IMR-90 (cell line): ENCODE measurements around the gene ADCY5. TPM values are rescaled to one million over a fixed set of nuclear protein-coding genes. Genes with fewer than 3 reads are reported as not detected.
A peak's percentile ranks its signal among the peaks of the same experiment; 100 is the strongest.

Experiments
- ATAC-seq: fragments of 200-7000 bp; cut with Tn5 transposase; 2 replicates; pipeline ENCODE4 v1.9.1; 2020; ENCODE audit warnings: low read depth, mild to moderate bottlenecking, moderate library complexity
- BruUV-seq: library from RNA; stranded (reverse); fragments of 400-500 nt; replicated peaks from 2 replicates; lab custom pipeline; 2021; lab: Mats Ljungman, UMichigan
- CTCF ChIA-PET: fragments of 300-600 bp; formaldehyde crosslinking; extraction: SDS; loops from one replicate; lab custom pipeline; 2021; ENCODE audit warnings: antibody characterized with exemption; lab: Yijun Ruan, JAX
- POLR2A ChIA-PET: fragments of 300-600 bp; sonication (Branson Sonifier 250); formaldehyde crosslinking; loops from one replicate; lab custom pipeline; 2022; ENCODE audit warnings: antibody characterized with exemption; ENCODE audit not compliant: unreplicated experiment; lab: Charles Lee
- DNase-seq: peaks from one replicate; pipeline ENCODE4 v3.0.0; 2013
- H2AFZ ChIP-seq: replicated peaks from 2 replicates; pipeline ENCODE3; 2013; ENCODE audit warnings: low read length, mild to moderate bottlenecking; ENCODE audit not compliant: poor library complexity
- H2AK5ac ChIP-seq: 2 replicates; pipeline ENCODE4 v1.6.1; 2013; ENCODE audit warnings: low read depth, low read length, inconsistent platforms
- H2AK9ac ChIP-seq: replicated peaks from 2 replicates; pipeline ENCODE3; 2013; ENCODE audit warnings: mild to moderate bottlenecking, low read depth, low read length, moderate library complexity; ENCODE audit not compliant: poor library complexity
- H2BK120ac ChIP-seq: 2 replicates; pipeline ENCODE4 v1.6.1; 2013; ENCODE audit warnings: low read depth, low read length, inconsistent platforms
- H2BK15ac ChIP-seq: 3 replicates; pipeline ENCODE4 v1.6.1; 2013; ENCODE audit warnings: low read depth, low read length, inconsistent platforms
- H2BK20ac ChIP-seq: 2 replicates; pipeline ENCODE4 v1.6.1; 2013; ENCODE audit warnings: low read depth, mild to moderate bottlenecking, inconsistent platforms, low read length, moderate library complexity
- H2BK5ac ChIP-seq: 2 replicates; pipeline ENCODE4 v1.6.1; 2013; ENCODE audit warnings: mild to moderate bottlenecking, low read depth, low read length, inconsistent platforms; ENCODE audit not compliant: poor library complexity, severe bottlenecking
- H3K14ac ChIP-seq: replicated peaks from 2 replicates; pipeline ENCODE4 v1.6.1; 2013; ENCODE audit warnings: low read depth, low read length, inconsistent platforms
- H3K18ac ChIP-seq: 2 replicates; pipeline ENCODE4 v1.6.1; 2013; ENCODE audit warnings: low read depth, low read length, control low read depth
- H3K23ac ChIP-seq: 2 replicates; pipeline ENCODE4 v1.6.1; 2013; ENCODE audit warnings: low read depth, low read length, inconsistent platforms
- H3K27ac ChIP-seq: 2 replicates; pipeline ENCODE4 v1.5.1; 2013; ENCODE audit warnings: mild to moderate bottlenecking, control low read depth, low read length; ENCODE audit not compliant: insufficient read depth
- H3K27me3 ChIP-seq: 2 replicates; pipeline ENCODE4 v1.6.1; 2013; ENCODE audit warnings: low read length; ENCODE audit not compliant: control insufficient read depth, insufficient read depth
- H3K36me3 ChIP-seq: 2 replicates; pipeline ENCODE4 v1.6.1; 2013; ENCODE audit warnings: low read length, mixed read lengths; ENCODE audit not compliant: control insufficient read depth, insufficient read depth
- H3K4ac ChIP-seq: 2 replicates; pipeline ENCODE4 v1.6.1; 2013; ENCODE audit warnings: low read depth, low read length, inconsistent platforms
- H3K4me1 ChIP-seq: 2 replicates; pipeline ENCODE4 v1.6.1; 2013; ENCODE audit warnings: low read length, mixed read lengths; ENCODE audit not compliant: control insufficient read depth, insufficient read depth
- H3K4me2 ChIP-seq: 2 replicates; pipeline ENCODE4 v1.6.1; 2013; ENCODE audit warnings: low read depth, mild to moderate bottlenecking, control low read depth, low read length, moderate library complexity
- H3K4me3 ChIP-seq: 2 replicates; pipeline ENCODE4 v1.5.1; 2013; ENCODE audit warnings: low read depth, mild to moderate bottlenecking, control low read depth, low read length, moderate library complexity; ENCODE audit not compliant: insufficient read depth
- H3K56ac ChIP-seq: 2 replicates; pipeline ENCODE4 v1.6.1; 2013; ENCODE audit warnings: low read length, inconsistent platforms; ENCODE audit not compliant: insufficient read depth; ENCODE audit errors: extremely low read depth
- H3K79me1 ChIP-seq, 2 experiments: 2 replicates each; pipeline ENCODE4 v1.6.1; 2013; ENCODE audit warnings: low read length in 2 of 2, inconsistent platforms in 1 of 2, low read depth in 1 of 2
- H3K9ac ChIP-seq: 2 replicates; pipeline ENCODE4 v1.6.1; 2013; ENCODE audit warnings: low read depth, low read length, control low read depth
- H3K9me1 ChIP-seq: 2 replicates; pipeline ENCODE4 v1.6.1; 2013; ENCODE audit warnings: low read length, inconsistent platforms; ENCODE audit not compliant: insufficient read depth
- H3K9me3 ChIP-seq: 2 replicates; pipeline ENCODE4 v1.6.1; 2013; ENCODE audit warnings: low read length; ENCODE audit not compliant: control insufficient read depth, insufficient read depth
- H4K20me1 ChIP-seq: 2 replicates; pipeline ENCODE4 v1.6.1; 2013; ENCODE audit warnings: low read length, inconsistent platforms; ENCODE audit not compliant: insufficient read depth
- H4K5ac ChIP-seq: 2 replicates; pipeline ENCODE4 v1.6.1; 2013; ENCODE audit warnings: mild to moderate bottlenecking, low read depth, low read length, control low read depth
- H4K8ac ChIP-seq, 2 experiments: 2 replicates each; pipeline ENCODE4 v1.6.1; 2013; ENCODE audit warnings: low read depth in 2 of 2, low read length in 2 of 2, control low read depth in 1 of 2, inconsistent platforms in 1 of 2
- H4K91ac ChIP-seq: 2 replicates; pipeline ENCODE4 v1.6.1; 2013; ENCODE audit warnings: low read depth, low read length, inconsistent platforms; ENCODE audit not compliant: insufficient read depth
- ELK1 ChIP-seq: fragments of 150-350 bp; IDR thresholded peaks from 2 replicates; pipeline ENCODE4 v1.6.1; 2016; ENCODE audit warnings: low read depth, mild to moderate bottlenecking, low read length, moderate library complexity, borderline replicate concordance
- MXI1 ChIP-seq: IDR thresholded peaks from 2 replicates; pipeline ENCODE4 v1.6.1; 2012; ENCODE audit warnings: low read depth, mild to moderate bottlenecking, low read length, moderate library complexity, borderline replicate concordance
- POLR2A ChIP-seq: IDR thresholded peaks from 2 replicates; pipeline ENCODE4 v1.6.1; 2012; ENCODE audit warnings: mild to moderate bottlenecking, low read depth, low read length
- RCOR1 ChIP-seq: IDR thresholded peaks from 2 replicates; pipeline ENCODE4 v1.6.1; 2012; ENCODE audit warnings: mild to moderate bottlenecking, low read length, improper control_type of control experiment; ENCODE audit not compliant: insufficient replicate concordance
- SMC3 ChIP-seq: fragments of 150-350 bp; IDR thresholded peaks from 2 replicates; pipeline ENCODE4 v1.6.1; 2016; ENCODE audit warnings: low read depth, mild to moderate bottlenecking, antibody characterized with exemption, low read length, moderate library complexity
- USF2 ChIP-seq: fragments of 150-350 bp; IDR thresholded peaks from 2 replicates; pipeline ENCODE4 v1.6.1; 2017; ENCODE audit warnings: mild to moderate bottlenecking, antibody characterized with exemption, low read length, low read depth
- WGBS, 2 experiments: methylation state at CpG; one replicate each; pipeline versions ENCODE4 v1.1.5 to v1.1.7; 2013; ENCODE audit warnings: missing lambda C conversion rate in 2 of 2; ENCODE audit not compliant: insufficient read length in 1 of 2; ENCODE audit errors: extremely low coverage in 2 of 2; 5-methylcytosine and 5-hydroxymethylcytosine counted together
- dilution Hi-C: fragments of 300-500 bp; cut with HindIII; formaldehyde crosslinking; loops from one replicate; pipeline ENCODE4 v1.14.3; 2018; ENCODE audit warnings: low sequenced_read_pairs; ENCODE audit not compliant: unreplicated experiment
- in situ Hi-C: fragments of 300-500 bp; cut with MboI; formaldehyde crosslinking; loops from 3 replicates; pipeline ENCODE4 v1.14.3; 2019; ENCODE audit warnings: low sequenced_read_pairs, inconsistent platforms, mixed read lengths
- intact Hi-C: fragments of 100-400 bp; cut with micrococcal nuclease; formaldehyde crosslinking; loops from 2 replicates; pipeline ENCODE4 v1.10.0; 2022
- polyA plus RNA-seq, 3 experiments: library from polyadenylated mRNA; depleted of rRNA; stranded (reverse); fragments of >200 nt; gene quantifications; 2 replicates each; pipeline ENCODE4 v1.2.3, GENCODE V29; 2012; ENCODE audit warnings: low replicate concordance in 1 of 3
- total RNA-seq: library from RNA; depleted of rRNA; stranded (reverse); fragments of >200 nt; gene quantifications from 2 replicates; pipeline ENCODE4 v1.2.3, GENCODE V29; 2012

The ADCY5 gene
- total and polyA plus RNA-seq, 2 of the 4 experiments (the other 2 are of a cell fraction): 0.14 to 0.18 TPM

GRCh38 chr3:123481722-123482457 lies 33.0 kb upstream of the ADCY5 start:
- H3K56ac ChIP-seq: no peak overlapping the region
- no peaks in the 10 kb centered on the region for H3K36me3 ChIP-seq
- H3K9ac ChIP-seq: no peak overlapping the region
- H3K27ac ChIP-seq: no peak overlapping the region
- H2BK5ac ChIP-seq: no peak overlapping the region
- intact Hi-C loops (no loop called here), in situ Hi-C loops (no loop called here), dilution Hi-C loops (no loop called here)
- H3K9me1 ChIP-seq: no peaks in the 10 kb centered on the region
- H3K79me1 ChIP-seq: no peaks in the 10 kb centered on the region
- no peak overlapping the region for H3K4ac ChIP-seq
- no peak overlapping the region for H3K4me2 ChIP-seq
- no peak overlapping the region for H2BK20ac ChIP-seq
- H3K4me3 ChIP-seq: no peak overlapping the region
- no peak overlapping the region for H4K8ac ChIP-seq
- no peaks in the 10 kb centered on the region for H3K4me1 ChIP-seq
- H3K27me3 ChIP-seq: peaks cover 54% of the 10 kb centered on the region
- no peaks in the 10 kb centered on the region for H4K20me1 ChIP-seq
- no peak overlapping the region for H4K5ac ChIP-seq
- no peak overlapping the region for H3K14ac ChIP-seq
- CTCF ChIA-PET: no interaction called here
- 57% methylated on average over 3 of the region's 12 CpGs; no CpG with 5 or more reads in 1 of the 2 experiments for WGBS, 2 experiments
- H3K23ac ChIP-seq: no peak overlapping the region
- H2BK15ac ChIP-seq: no peak overlapping the region
- ATAC-seq (no peak), DNase-seq (no peak)
- no peak for TF ChIP-seq MXI1
- TF ChIP-seq RCOR1: no peak
- TF ChIP-seq ELK1: no peak
- no peak for TF ChIP-seq POLR2A
- no peak for TF ChIP-seq SMC3
- no peak for TF ChIP-seq USF2
- H3K9me3 ChIP-seq: no peaks in the 10 kb centered on the region
- POLR2A ChIA-PET: no interaction called here
- no TSS peak for BruUV-seq
- H2AFZ ChIP-seq: no peak overlapping the region
- H2BK120ac ChIP-seq: no peak overlapping the region
- peak overlapping the region; percentile 15 for H2AK9ac ChIP-seq
- H3K18ac ChIP-seq: no peak overlapping the region
- no peak overlapping the region for H4K91ac ChIP-seq
- H2AK5ac ChIP-seq: no peak overlapping the region
